ENCODE data around the gene ANKRD39. TPM values are rescaled to one million over a fixed set of nuclear protein-coding genes. Genes with fewer than 3 reads are reported as not detected.
A peak's percentile ranks its signal among the peaks of the same experiment; 100 is the strongest.

The ANKRD39 gene
- total RNA-seq, 6 experiments from 2014 or later = 6.0 to 16.3 (median 9.7) TPM

GRCh38 chr2:96801005-96801785 lies 56.6 kb downstream of the ANKRD39 start:
- intact Hi-C loops (cut with DNase I) = no loop called here
- H3K27ac ChIP-seq = no peak overlapping the region
- ATAC-seq (peak; percentile 98 to 100 (median 99)), DNase-seq (peak; percentile 84 to 92 (median 86))
- no peak overlapping the region for H3K4me3 ChIP-seq
- H3K27me3 ChIP-seq = no peaks in the 10 kb centered on the region
- no peaks in the 10 kb centered on the region for H3K36me3 ChIP-seq
- H3K4me1 ChIP-seq = peaks cover 0 to 6% (median 0%) of the 10 kb centered on the region in 4 donors
- peak; percentile 86 to 94 (median 92) for TF ChIP-seq CTCF (IDR thresholded peaks at IDR 0.05)
- no peak for TF ChIP-seq POLR2A (IDR thresholded peaks at IDR 0.05)
- WGBS (ENCODE audit: insufficient coverage, low coverage, low lambda C conversion rate, missing lambda C conversion rate) = 19% methylated on average over 9 of the region's 15 CpGs
- no peaks in the 10 kb centered on the region for H3K9me3 ChIP-seq

GRCh38 chr2:96800061-96801004 lies 57.5 kb downstream of the ANKRD39 start:
- Histone ChIP-seq H3K27ac (no peak overlapping the region), H3K27me3 (no peaks in the 10 kb centered on the region), H3K4me1 (peaks cover 0 to 6% (median 0%) of the 10 kb centered on the region in 4 donors), H3K36me3 (no peaks in the 10 kb centered on the region), H3K4me3 (no peak overlapping the region), H3K9me3 (no peaks in the 10 kb centered on the region)
- no peak for DNase-seq
- ATAC-seq = no peak
- no peak for TF ChIP-seq POLR2A (IDR thresholded peaks at IDR 0.05)
- TF ChIP-seq CTCF (IDR thresholded peaks at IDR 0.05) = no peak
- intact Hi-C loops (cut with DNase I) = no loop called here
- WGBS (ENCODE audit: insufficient coverage, low coverage, low lambda C conversion rate, missing lambda C conversion rate) = 92% methylated on average over 2 of the region's 27 CpGs

- TF ChIP-seq CTCF (IDR thresholded peaks at IDR 0.05) (no peak), POLR2A (IDR thresholded peaks at IDR 0.05) (no peak)
- no peaks in the 10 kb centered on the region for H3K9me3 ChIP-seq
- H3K27ac ChIP-seq = no peak overlapping the region
- DNase-seq (no peak), ATAC-seq (no peak)
- 94% methylated on average over 8 of the region's 8 CpGs for WGBS (ENCODE audit: insufficient coverage, low coverage, low lambda C conversion rate, missing lambda C conversion rate)
- H3K4me1 ChIP-seq = peaks cover 0 to 6% (median 0%) of the 10 kb centered on the region in 4 donors
- H3K27me3 ChIP-seq = no peaks in the 10 kb centered on the region
- intact Hi-C loops (cut with DNase I) = no loop called here
- no peak overlapping the region for H3K4me3 ChIP-seq
- no peaks in the 10 kb centered on the region for H3K36me3 ChIP-seq
Observed at GRCh38 chr2:96799623-96799935, 58.2 kb downstream of the ANKRD39 start.

GRCh38 chr2:96798733-96799622 lies 58.8 kb downstream of the ANKRD39 start:
- Histone ChIP-seq H3K36me3 (no peaks in the 10 kb centered on the region), H3K27me3 (no peaks in the 10 kb centered on the region), H3K9me3 (no peaks in the 10 kb centered on the region), H3K4me3 (no peak overlapping the region), H3K27ac (no peak overlapping the region), H3K4me1 (peaks cover 0 to 6% (median 0%) of the 10 kb centered on the region in 4 donors)
- no peak for TF ChIP-seq CTCF (IDR thresholded peaks at IDR 0.05)
- no peak for TF ChIP-seq POLR2A (IDR thresholded peaks at IDR 0.05)
- intact Hi-C loops (cut with DNase I) = no loop called here
- no peak for ATAC-seq
- 92% methylated on average over 9 of the region's 23 CpGs for WGBS (ENCODE audit: insufficient coverage, low coverage, low lambda C conversion rate, missing lambda C conversion rate)
- no peak for DNase-seq

All from right lobe of liver (tissue), 6 donors.